ENCODE measurements around the gene TUNAR.
A peak's percentile ranks its signal among the peaks of the same experiment; 100 is the strongest.

The TUNAR gene

DNA sequence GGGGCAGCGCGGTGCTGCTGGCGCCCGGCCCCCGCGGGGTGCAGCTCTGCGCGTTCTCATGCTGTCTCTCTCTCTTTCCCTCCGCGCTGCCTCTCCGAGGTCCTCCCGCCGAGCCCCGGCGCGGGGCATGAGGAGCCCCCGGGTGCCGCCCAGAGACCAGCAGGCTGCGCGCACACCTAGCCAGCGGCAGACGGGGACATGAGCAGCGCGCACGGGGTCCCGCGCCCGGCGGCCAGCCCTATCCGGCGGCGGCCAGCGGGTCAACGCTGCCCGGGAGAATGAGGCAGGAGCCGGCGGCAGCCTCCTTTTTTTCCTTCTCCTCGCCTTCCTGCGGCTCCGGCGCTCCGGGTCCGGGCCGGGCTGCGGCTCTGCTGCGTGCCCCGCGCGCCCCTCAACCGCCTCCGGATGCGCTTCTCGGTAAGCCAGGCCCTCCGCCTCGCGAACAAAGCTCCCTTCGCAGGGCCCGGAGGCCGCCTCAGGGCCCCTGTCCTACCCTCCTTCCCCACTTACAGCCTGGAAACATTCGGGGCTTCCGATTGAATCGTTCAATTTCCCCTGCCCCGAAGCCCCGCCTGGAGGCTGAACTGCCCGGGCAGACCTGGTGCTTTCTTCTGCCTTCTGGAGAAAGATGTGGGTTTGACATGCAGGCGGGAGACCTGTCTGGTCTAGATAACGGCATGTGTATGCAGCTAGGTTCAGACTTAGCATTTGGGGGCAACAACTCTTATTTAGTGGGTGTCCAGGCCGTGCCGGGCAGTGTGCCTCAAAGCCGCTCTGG is at the start of gene TUNAR:
TSS of gene TUNAR (plus strand) at position 72 of the 778 bp plus-strand sequence.
- no peaks in the 10 kb centered on the region for H3K4me1 ChIP-seq (ENCODE audit: control insufficient read depth, insufficient read depth, low read length)
- no peak within 1 kb of the TSS for H3K9ac ChIP-seq (ENCODE audit: low read length)
- H3K27me3 ChIP-seq (ENCODE audit: control insufficient read depth, insufficient read depth, low read length): peaks cover 6% of the 10 kb centered on the region
- no peak within 1 kb of the TSS for H3K27ac ChIP-seq (ENCODE audit: low read depth, low read length)
- H3K4me3 ChIP-seq (ENCODE audit: low read length): peak within 1 kb of the TSS; percentile 8
- H3K36me3 ChIP-seq (ENCODE audit: control insufficient read depth, insufficient read depth, low read length): no peaks in the 10 kb centered on the region

DNA sequence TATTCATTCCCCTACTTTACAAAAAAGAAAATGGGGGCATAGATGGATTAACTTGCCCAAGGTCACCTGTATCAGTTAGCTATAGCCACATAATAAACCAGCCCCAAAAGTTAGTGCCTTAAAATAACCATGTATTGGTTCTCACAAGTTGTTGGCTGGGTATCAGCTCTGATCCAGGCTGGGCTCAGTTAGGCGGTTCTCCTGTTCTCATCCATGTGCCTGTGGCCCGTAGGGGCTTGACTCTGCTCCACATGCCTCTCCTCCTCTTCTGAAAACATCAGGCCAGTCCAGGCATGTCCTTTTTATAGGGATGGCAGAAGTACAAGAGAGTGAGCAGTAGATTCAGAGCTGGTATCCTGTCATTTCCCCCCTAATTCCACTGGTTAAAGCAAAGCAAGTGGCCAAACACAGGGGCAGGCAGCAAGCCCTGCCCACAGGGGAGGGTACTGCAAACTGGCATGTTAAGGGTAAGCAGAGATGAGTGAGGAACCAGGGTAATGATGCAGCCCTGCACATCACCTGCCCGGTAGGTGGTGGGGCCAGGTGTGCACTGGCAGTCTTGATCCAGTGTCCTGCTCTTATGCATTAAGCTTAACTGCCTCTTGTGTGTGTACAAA is 47.9 kb upstream of the TUNAR start:
- Histone ChIP-seq H3K9ac (ENCODE audit: low read length) (no peak overlapping the region), H3K27ac (ENCODE audit: low read depth, low read length) (no peak overlapping the region), H3K4me3 (ENCODE audit: low read length) (no peak overlapping the region), H3K4me1 (ENCODE audit: control insufficient read depth, insufficient read depth, low read length) (no peaks in the 10 kb centered on the region), H3K27me3 (ENCODE audit: control insufficient read depth, insufficient read depth, low read length) (peaks cover 4% of the 10 kb centered on the region), H3K36me3 (ENCODE audit: control insufficient read depth, insufficient read depth, low read length) (no peaks in the 10 kb centered on the region)

DNA sequence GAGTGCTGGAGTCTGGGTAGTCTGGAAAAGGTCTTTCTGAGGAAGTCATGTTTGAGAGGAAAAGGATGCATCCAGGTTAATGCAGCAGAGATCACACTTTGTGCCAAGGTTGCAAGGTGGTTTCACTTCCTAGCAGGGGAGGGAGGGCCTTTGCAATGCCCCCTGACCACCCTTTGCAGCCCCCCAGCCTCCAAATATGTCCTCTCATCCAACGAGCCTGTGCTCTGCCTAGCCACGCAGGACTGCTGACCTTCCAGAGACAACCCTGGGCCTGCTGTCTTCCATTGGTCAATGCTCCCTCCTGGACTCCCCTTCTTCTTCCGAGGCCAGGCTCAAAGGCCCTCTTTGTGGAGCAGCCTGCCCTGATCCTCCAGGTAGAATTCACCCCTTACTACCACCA is 47.3 kb upstream of the TUNAR start:
- peaks cover 4% of the 10 kb centered on the region for H3K27me3 ChIP-seq (ENCODE audit: control insufficient read depth, insufficient read depth, low read length)
- no peaks in the 10 kb centered on the region for H3K36me3 ChIP-seq (ENCODE audit: control insufficient read depth, insufficient read depth, low read length)
- H3K4me1 ChIP-seq (ENCODE audit: control insufficient read depth, insufficient read depth, low read length): no peaks in the 10 kb centered on the region
- H3K9ac ChIP-seq (ENCODE audit: low read length): no peak overlapping the region
- H3K27ac ChIP-seq (ENCODE audit: low read depth, low read length): no peak overlapping the region
- H3K4me3 ChIP-seq (ENCODE audit: low read length): no peak overlapping the region

DNA sequence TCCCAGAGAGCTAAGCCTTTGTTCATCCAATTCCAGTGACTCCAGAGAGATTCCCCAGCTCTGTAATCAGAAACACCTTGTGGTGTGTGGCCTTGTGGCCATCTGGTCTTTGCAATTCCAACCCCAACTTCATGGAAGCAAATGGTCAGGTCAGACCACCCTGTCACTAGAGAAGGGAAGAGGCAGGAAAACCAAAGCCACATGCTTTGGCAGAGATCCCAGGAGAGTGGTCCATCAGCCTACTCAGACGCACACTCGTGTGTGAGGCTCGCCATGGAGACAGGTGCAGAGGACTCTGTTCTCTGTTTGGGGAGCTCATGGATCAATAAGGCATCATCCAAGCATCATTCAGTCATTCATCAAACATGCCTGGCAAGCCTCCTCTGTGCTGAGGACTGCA is 46.2 kb upstream of the TUNAR start:
- Histone ChIP-seq H3K4me1 (ENCODE audit: control insufficient read depth, insufficient read depth, low read length) (no peaks in the 10 kb centered on the region), H3K4me3 (ENCODE audit: low read length) (no peak overlapping the region), H3K27me3 (ENCODE audit: control insufficient read depth, insufficient read depth, low read length) (peaks cover 4% of the 10 kb centered on the region), H3K9ac (ENCODE audit: low read length) (no peak overlapping the region), H3K36me3 (ENCODE audit: control insufficient read depth, insufficient read depth, low read length) (no peaks in the 10 kb centered on the region), H3K27ac (ENCODE audit: low read depth, low read length) (no peak overlapping the region)

DNA sequence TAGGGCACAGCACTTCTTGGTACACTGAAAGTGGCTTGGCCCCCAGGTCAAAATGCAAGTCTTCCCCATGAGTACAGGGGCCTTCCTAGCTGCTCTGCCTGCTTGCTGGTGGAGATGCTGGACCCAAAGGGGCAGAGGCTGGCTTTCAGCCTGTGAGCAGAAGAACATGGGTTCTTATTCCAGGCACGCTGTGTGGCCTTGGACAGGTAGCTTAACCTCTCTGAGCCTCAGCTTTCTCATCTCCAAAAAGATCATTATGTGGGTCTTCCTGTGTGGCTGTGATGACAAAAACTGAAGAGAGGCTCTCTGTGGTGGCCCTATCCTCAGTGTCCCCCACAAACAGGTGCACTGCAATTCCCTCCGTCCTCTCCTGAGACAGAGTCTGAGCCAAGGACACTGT is 45.6 kb upstream of the TUNAR start:
- no peaks in the 10 kb centered on the region for H3K4me1 ChIP-seq (ENCODE audit: control insufficient read depth, insufficient read depth, low read length)
- H3K36me3 ChIP-seq (ENCODE audit: control insufficient read depth, insufficient read depth, low read length): no peaks in the 10 kb centered on the region
- H3K4me3 ChIP-seq (ENCODE audit: low read length): no peak overlapping the region
- H3K9ac ChIP-seq (ENCODE audit: low read length): no peak overlapping the region
- H3K27me3 ChIP-seq (ENCODE audit: control insufficient read depth, insufficient read depth, low read length): peaks cover 4% of the 10 kb centered on the region
- no peak overlapping the region for H3K27ac ChIP-seq (ENCODE audit: low read depth, low read length)

DNA sequence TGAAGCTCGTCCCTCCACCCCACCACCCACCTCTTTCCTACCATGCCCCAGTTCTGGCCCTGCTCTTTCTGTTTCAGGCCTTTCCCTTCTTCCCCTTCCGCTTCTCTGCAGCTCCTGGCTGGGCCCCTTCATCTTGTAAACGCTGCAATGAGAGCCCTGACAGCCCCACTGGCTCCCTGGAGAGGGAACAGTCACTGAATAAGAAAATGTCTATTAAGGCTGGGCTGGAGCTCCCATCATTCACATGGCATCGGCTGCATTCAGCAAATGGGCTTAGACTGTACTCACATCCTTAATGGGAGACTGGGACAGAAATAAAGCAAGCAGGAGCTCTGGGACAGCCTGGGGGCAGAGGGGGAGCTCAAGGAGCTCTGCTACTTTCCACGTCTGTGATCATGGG is 45.2 kb upstream of the TUNAR start:
- Histone ChIP-seq H3K4me3 (ENCODE audit: low read length) (no peak overlapping the region), H3K4me1 (ENCODE audit: control insufficient read depth, insufficient read depth, low read length) (no peaks in the 10 kb centered on the region), H3K9ac (ENCODE audit: low read length) (no peak overlapping the region), H3K36me3 (ENCODE audit: control insufficient read depth, insufficient read depth, low read length) (no peaks in the 10 kb centered on the region), H3K27me3 (ENCODE audit: control insufficient read depth, insufficient read depth, low read length) (peaks cover 4% of the 10 kb centered on the region), H3K27ac (ENCODE audit: low read depth, low read length) (no peak overlapping the region)

DNA sequence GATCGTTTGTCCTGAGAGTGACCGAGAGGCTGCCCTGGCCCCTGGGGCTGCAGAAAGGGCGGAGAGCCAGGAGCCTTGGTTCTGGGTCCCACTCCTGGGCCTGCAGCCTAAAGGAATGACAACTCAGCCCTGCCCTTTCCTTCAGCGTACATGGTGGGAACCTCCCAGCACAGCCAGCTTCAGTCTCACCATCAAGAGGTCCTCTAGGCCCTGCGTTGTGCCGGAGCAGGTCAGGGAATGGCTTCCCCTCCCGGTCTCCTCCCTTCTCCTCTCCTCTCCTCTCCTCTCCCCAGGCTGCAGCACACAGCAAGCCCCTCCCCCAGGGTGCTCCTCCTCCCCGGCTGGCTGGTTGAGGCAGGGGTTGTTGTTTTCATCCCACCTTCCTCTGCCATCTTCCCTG is 44.6 kb upstream of the TUNAR start:
- Histone ChIP-seq H3K27me3 (ENCODE audit: control insufficient read depth, insufficient read depth, low read length) (peaks cover 4% of the 10 kb centered on the region), H3K36me3 (ENCODE audit: control insufficient read depth, insufficient read depth, low read length) (no peaks in the 10 kb centered on the region), H3K4me1 (ENCODE audit: control insufficient read depth, insufficient read depth, low read length) (no peaks in the 10 kb centered on the region), H3K4me3 (ENCODE audit: low read length) (no peak overlapping the region), H3K9ac (ENCODE audit: low read length) (no peak overlapping the region), H3K27ac (ENCODE audit: low read depth, low read length) (no peak overlapping the region)

DNA sequence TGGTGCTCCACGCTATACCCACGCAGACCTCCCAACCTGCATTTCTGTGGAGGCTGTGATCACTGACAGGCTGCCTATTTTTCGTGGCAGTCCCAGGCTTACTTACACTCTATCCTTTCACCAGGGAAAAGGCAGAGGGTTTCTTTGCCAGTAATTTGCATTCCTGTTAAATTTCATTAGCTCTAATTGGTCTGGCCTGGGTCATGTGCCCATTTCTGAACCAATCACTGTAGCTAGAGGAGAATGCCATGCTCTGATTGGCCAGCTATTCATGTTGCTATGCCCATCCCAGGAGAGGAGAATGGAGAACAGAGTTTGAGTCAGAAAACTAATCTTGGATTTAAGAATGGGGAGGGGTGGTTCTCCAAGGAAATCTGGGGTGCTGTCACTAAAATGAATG is 43.2 kb upstream of the TUNAR start:
- Histone ChIP-seq H3K27ac (ENCODE audit: low read depth, low read length) (no peak overlapping the region), H3K27me3 (ENCODE audit: control insufficient read depth, insufficient read depth, low read length) (peaks cover 4% of the 10 kb centered on the region), H3K4me3 (ENCODE audit: low read length) (no peak overlapping the region), H3K4me1 (ENCODE audit: control insufficient read depth, insufficient read depth, low read length) (no peaks in the 10 kb centered on the region), H3K9ac (ENCODE audit: low read length) (no peak overlapping the region), H3K36me3 (ENCODE audit: control insufficient read depth, insufficient read depth, low read length) (no peaks in the 10 kb centered on the region)

DNA sequence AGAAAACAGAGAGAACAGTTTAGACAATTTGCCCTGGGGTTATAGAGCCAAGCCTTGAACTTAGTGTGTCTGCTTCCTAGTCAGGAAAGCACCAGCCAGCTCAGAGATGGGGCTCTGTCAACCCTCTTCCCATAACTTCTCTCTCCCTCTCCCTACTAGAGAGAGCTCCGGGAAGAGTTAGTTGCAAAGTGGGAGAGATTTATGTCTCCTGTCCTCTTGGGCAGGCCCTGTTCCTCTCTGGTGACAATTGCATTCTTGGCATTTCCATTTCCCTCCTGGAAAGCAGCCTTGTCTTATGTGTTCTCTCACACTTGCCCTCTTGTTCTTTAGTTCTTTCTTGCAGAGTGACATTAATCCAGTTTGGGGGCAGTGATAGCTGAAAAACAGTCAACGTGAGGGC is 42.1 kb upstream of the TUNAR start:
- Histone ChIP-seq H3K27me3 (ENCODE audit: control insufficient read depth, insufficient read depth, low read length) (peaks cover 4% of the 10 kb centered on the region), H3K27ac (ENCODE audit: low read depth, low read length) (no peak overlapping the region), H3K4me3 (ENCODE audit: low read length) (no peak overlapping the region)

DNA sequence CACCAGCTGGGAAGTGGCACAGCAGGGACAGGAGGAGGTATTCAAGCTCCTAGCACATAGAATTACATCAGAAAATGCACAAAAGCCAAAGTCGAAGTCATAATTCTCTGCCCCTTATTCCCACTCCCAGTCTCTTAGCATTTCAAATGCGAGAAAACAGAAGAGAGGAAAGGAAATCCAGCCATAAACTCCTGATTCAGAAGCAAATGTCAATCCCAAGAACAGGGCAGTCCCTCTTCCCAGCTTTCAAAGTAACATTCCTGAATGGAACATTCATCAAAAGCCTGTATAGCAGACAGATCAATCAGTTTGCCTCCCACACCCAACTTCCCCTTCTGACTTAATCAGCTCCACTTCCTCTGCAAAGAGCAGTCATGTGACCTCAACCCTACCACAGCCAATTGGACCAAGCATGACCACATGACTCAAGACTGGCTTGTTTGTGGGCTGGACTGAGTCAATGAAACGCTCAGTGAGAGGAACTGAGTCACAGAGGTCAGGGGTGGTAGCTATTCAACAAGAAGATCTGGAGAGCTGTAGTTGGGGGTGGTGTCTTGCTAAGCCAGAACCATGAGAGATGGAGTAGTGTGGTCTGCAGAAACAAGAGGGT is 41.4 kb upstream of the TUNAR start:
- H3K27ac ChIP-seq (ENCODE audit: low read depth, low read length): no peak overlapping the region
- no peak overlapping the region for H3K4me3 ChIP-seq (ENCODE audit: low read length)
- peaks cover 4% of the 10 kb centered on the region for H3K27me3 ChIP-seq (ENCODE audit: control insufficient read depth, insufficient read depth, low read length)
- no peaks in the 10 kb centered on the region for H3K4me1 ChIP-seq (ENCODE audit: control insufficient read depth, insufficient read depth, low read length)
- H3K36me3 ChIP-seq (ENCODE audit: control insufficient read depth, insufficient read depth, low read length): no peaks in the 10 kb centered on the region
- H3K9ac ChIP-seq (ENCODE audit: low read length): no peak overlapping the region

More for the DNA sequence above, 42.1 kb upstream of the TUNAR start:
- Histone ChIP-seq H3K9ac (ENCODE audit: low read length) (no peak overlapping the region), H3K4me1 (ENCODE audit: control insufficient read depth, insufficient read depth, low read length) (no peaks in the 10 kb centered on the region), H3K36me3 (ENCODE audit: control insufficient read depth, insufficient read depth, low read length) (no peaks in the 10 kb centered on the region)

DNA sequence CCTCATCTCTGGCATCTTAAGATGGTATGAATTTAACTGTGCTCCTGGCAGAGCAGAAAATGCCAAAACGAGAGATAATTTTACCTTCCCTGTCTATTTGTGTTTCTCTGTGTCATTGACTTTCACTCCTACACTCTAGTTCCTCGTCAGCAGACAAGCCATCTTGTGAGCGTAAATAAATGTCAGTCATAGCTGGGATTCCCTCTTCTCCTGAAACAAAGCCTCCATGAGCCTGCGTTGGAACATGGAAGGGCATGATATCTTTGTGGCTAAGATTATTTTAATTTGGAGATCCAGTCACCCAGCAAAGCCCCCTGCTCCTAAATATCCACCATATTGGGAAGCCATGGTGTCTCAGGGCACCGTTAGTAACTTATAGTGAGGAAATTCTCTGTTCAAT is 37.8 kb upstream of the TUNAR start:
- Histone ChIP-seq H3K27ac (ENCODE audit: low read depth, low read length) (no peak overlapping the region), H3K27me3 (ENCODE audit: control insufficient read depth, insufficient read depth, low read length) (no peaks in the 10 kb centered on the region), H3K4me1 (ENCODE audit: control insufficient read depth, insufficient read depth, low read length) (no peaks in the 10 kb centered on the region), H3K36me3 (ENCODE audit: control insufficient read depth, insufficient read depth, low read length) (no peaks in the 10 kb centered on the region), H3K9ac (ENCODE audit: low read length) (no peak overlapping the region), H3K4me3 (ENCODE audit: low read length) (no peak overlapping the region)

DNA sequence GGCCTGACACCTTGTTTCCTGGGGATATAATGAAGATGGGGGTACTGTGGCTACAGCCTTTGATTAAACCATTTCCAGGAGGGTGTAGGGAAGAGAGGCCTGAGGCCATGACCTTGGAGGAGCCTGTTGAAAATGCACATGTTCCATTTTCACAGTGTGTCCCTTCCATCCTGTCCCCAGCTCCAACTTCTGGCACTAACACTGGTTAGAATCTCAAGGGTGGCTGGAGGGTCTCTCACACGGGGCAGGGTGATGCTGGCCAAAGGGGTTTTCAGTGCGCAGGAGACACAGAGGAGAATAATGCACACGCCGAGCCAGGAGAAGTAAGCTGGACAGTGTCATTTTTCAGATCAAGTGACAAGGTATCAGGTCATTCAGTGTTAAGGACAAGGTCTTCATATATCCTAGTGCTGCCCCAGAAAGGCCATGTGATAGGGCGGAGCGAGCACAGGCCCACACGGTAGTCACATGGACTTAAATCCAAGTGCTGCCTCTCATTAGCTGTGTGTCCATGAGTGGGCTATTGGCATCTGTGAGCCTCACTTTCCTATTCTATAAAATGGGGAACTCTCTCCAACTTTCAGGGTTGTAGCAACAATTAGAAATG is 36.4 kb upstream of the TUNAR start:
- no peaks in the 10 kb centered on the region for H3K27me3 ChIP-seq (ENCODE audit: control insufficient read depth, insufficient read depth, low read length)

More for the DNA sequence above, 36.4 kb upstream of the TUNAR start:
- H3K4me1 ChIP-seq (ENCODE audit: control insufficient read depth, insufficient read depth, low read length): no peaks in the 10 kb centered on the region
- H3K9ac ChIP-seq (ENCODE audit: low read length): no peak overlapping the region
- no peak overlapping the region for H3K4me3 ChIP-seq (ENCODE audit: low read length)
- no peaks in the 10 kb centered on the region for H3K36me3 ChIP-seq (ENCODE audit: control insufficient read depth, insufficient read depth, low read length)
- no peak overlapping the region for H3K27ac ChIP-seq (ENCODE audit: low read depth, low read length)
